HEK293 (cell line): ENCODE results near the gene NEGR1.

Source experiments
- CTCF ChIA-PET: fragments of 350-600 bp; formaldehyde crosslinking; extraction: SDS; loops from one replicate; lab custom pipeline; 2021; ENCODE audit warnings: antibody characterized with exemption; lab: Yijun Ruan, JAX
- POLR2A ChIA-PET: fragments of 300-600 bp; formaldehyde crosslinking; extraction: SDS; loops from one replicate; lab custom pipeline; 2020; ENCODE audit warnings: antibody characterized with exemption, inconsistent platforms; lab: Yijun Ruan, JAX
- H3K27ac ChIP-seq: fragments of 200-500 bp; sonication (Bioruptor generic); 2 replicates; pipeline ENCODE4 v1.5.1; 2014; ENCODE audit warnings: low read depth, low read length, control low read depth, inconsistent platforms; ENCODE audit errors: extremely low read depth
- H3K36me3 ChIP-seq, 2 experiments: fragments of 200-500 bp in 1 of 2; sonication (Bioruptor generic) in 1 of 2; 1 replicate in 1 of 2; 2 replicates in 1 of 2; pipeline ENCODE4 v1.5.1; 2014 to 2017; ENCODE audit warnings: inconsistent platforms in 2 of 2, low read length in 2 of 2; ENCODE audit not compliant: control insufficient read depth in 2 of 2, insufficient read depth in 1 of 2
- H3K4me1 ChIP-seq: fragments of 200-500 bp; sonication (Bioruptor generic); 2 replicates; pipeline ENCODE4 v1.5.1; 2014; ENCODE audit warnings: mild to moderate bottlenecking, low read length, inconsistent platforms; ENCODE audit not compliant: control insufficient read depth, insufficient read depth
- H3K4me3 ChIP-seq: 2 replicates; pipeline ENCODE4 v1.5.1; 2011; ENCODE audit warnings: low read depth, mild to moderate bottlenecking, control low read depth, low read length, moderate library complexity
- H3K9me3 ChIP-seq: fragments of 200-500 bp; sonication (Bioruptor generic); 2 replicates; pipeline ENCODE4 v1.5.1; 2014; ENCODE audit warnings: low read depth, low read length, inconsistent platforms; ENCODE audit not compliant: control insufficient read depth, insufficient read depth
- BCL11A ChIP-seq: fragments of 450-650 bp; formaldehyde crosslinking; IDR thresholded peaks from 2 replicates; pipeline ENCODE4 v1.5.1; 2016; ENCODE audit warnings: low read depth, missing biosample characterization, missing genetic modification characterization
- GFI1B ChIP-seq: fragments of 450-650 bp; formaldehyde crosslinking; IDR thresholded peaks from 2 replicates; pipeline ENCODE4 v1.5.1; 2016; ENCODE audit warnings: missing biosample characterization, missing genetic modification characterization
- HOXC10 ChIP-seq: sonication (generic); formaldehyde crosslinking; IDR thresholded peaks from 2 replicates; pipeline ENCODE4 v1.8.1; 2023; ENCODE audit warnings: mild to moderate bottlenecking, missing genetic modification reagents
- SP3 ChIP-seq: fragments of 450-650 bp; formaldehyde crosslinking; IDR thresholded peaks from 2 replicates; pipeline ENCODE4 v1.5.1; 2016; ENCODE audit warnings: missing biosample characterization, missing genetic modification characterization
- TCF7L2 ChIP-seq: IDR thresholded peaks from 2 replicates; pipeline ENCODE4 v1.6.1; 2011; ENCODE audit warnings: low read depth, mild to moderate bottlenecking, inconsistent platforms, low read length, moderate library complexity, borderline replicate concordance
- WT1 ChIP-seq: fragments of 450-650 bp; formaldehyde crosslinking; IDR thresholded peaks from 2 replicates; pipeline ENCODE4 v1.5.1; 2016; ENCODE audit warnings: missing biosample characterization, missing genetic modification characterization
- ZBTB21 ChIP-seq: fragments of 450-650 bp; formaldehyde crosslinking; IDR thresholded peaks from 2 replicates; pipeline ENCODE4 v1.5.1; 2017; ENCODE audit warnings: missing biosample characterization, missing genetic modification characterization
- ZNF10 ChIP-seq: fragments of 450-650 bp; formaldehyde crosslinking; IDR thresholded peaks from 2 replicates; pipeline ENCODE4 v1.5.1; 2017; ENCODE audit warnings: missing biosample characterization, missing genetic modification characterization
- ZNF138 ChIP-seq: fragments of 450-650 bp; formaldehyde crosslinking; IDR thresholded peaks from 2 replicates; pipeline ENCODE4 v1.5.1; 2016; ENCODE audit warnings: missing biosample characterization, missing genetic modification characterization, borderline replicate concordance
- ZNF174 ChIP-seq: fragments of 450-650 bp; formaldehyde crosslinking; IDR thresholded peaks from 2 replicates; pipeline ENCODE4 v1.5.0; 2017; ENCODE audit warnings: missing biosample characterization, mild to moderate bottlenecking, missing genetic modification characterization
- ZNF19 ChIP-seq: fragments of 450-650 bp; formaldehyde crosslinking; IDR thresholded peaks from 2 replicates; pipeline ENCODE4; 2016; ENCODE audit warnings: missing biosample characterization, missing genetic modification characterization, low read depth
- ZNF292 ChIP-seq: fragments of 450-650 bp; formaldehyde crosslinking; IDR thresholded peaks from 2 replicates; pipeline ENCODE4 v1.5.1; 2016; ENCODE audit warnings: low read depth, missing biosample characterization, missing genetic modification characterization, borderline replicate concordance
- ZNF335 ChIP-seq: fragments of 450-650 bp; formaldehyde crosslinking; conservative IDR thresholded peaks from 2 replicates; pipeline ENCODE4 v1.5.1; 2016; ENCODE audit warnings: missing biosample characterization, missing genetic modification characterization
- ZNF366 ChIP-seq: fragments of 450-650 bp; formaldehyde crosslinking; conservative IDR thresholded peaks from 2 replicates; pipeline ENCODE4 v1.5.1; 2016; ENCODE audit warnings: missing biosample characterization, missing genetic modification characterization
- ZNF391 ChIP-seq: fragments of 450-650 bp; formaldehyde crosslinking; IDR thresholded peaks from 2 replicates; pipeline ENCODE4 v1.5.1; 2016; ENCODE audit warnings: low read depth, missing biosample characterization, missing genetic modification characterization, borderline replicate concordance
- ZNF558 ChIP-seq: fragments of 450-650 bp; formaldehyde crosslinking; IDR thresholded peaks from 2 replicates; pipeline ENCODE4 v1.5.1; 2016; ENCODE audit warnings: missing biosample characterization, missing genetic modification characterization
- ZNF621 ChIP-seq: fragments of 450-650 bp; formaldehyde crosslinking; IDR thresholded peaks from 2 replicates; pipeline ENCODE4 v1.5.1; 2017; ENCODE audit warnings: missing biosample characterization, missing genetic modification characterization
- ZNF626 ChIP-seq: fragments of 450-650 bp; sonication (Bioruptor Pico); formaldehyde crosslinking; IDR thresholded peaks from 2 replicates; pipeline ENCODE4 v1.5.1; 2018; ENCODE audit warnings: missing biosample characterization, missing genetic modification characterization, inconsistent platforms
- ZNF645 ChIP-seq: fragments of 450-650 bp; formaldehyde crosslinking; IDR thresholded peaks from 2 replicates; pipeline ENCODE4; 2016; ENCODE audit warnings: missing biosample characterization, missing genetic modification characterization
- ZNF660 ChIP-seq: fragments of 450-650 bp; IDR thresholded peaks from 2 replicates; pipeline ENCODE4 v1.5.1; 2018; ENCODE audit warnings: missing biosample characterization, mild to moderate bottlenecking, missing genetic modification characterization
- ZNF677 ChIP-seq: fragments of 450-650 bp; IDR thresholded peaks from 2 replicates; pipeline ENCODE4 v1.5.0; 2018; ENCODE audit warnings: missing biosample characterization, mild to moderate bottlenecking, missing genetic modification characterization, moderate library complexity
- ZNF785 ChIP-seq: fragments of 450-650 bp; formaldehyde crosslinking; IDR thresholded peaks from 2 replicates; pipeline ENCODE4 v1.5.1; 2016; ENCODE audit warnings: missing biosample characterization, missing genetic modification characterization
- ZSCAN30 ChIP-seq: fragments of 450-650 bp; IDR thresholded peaks from 2 replicates; pipeline ENCODE4 v1.5.1; 2018; ENCODE audit warnings: missing biosample characterization, mild to moderate bottlenecking, missing genetic modification characterization, moderate library complexity
- ZXDB ChIP-seq: fragments of 450-650 bp; formaldehyde crosslinking; IDR thresholded peaks from 2 replicates; pipeline ENCODE4 v1.5.1; 2016; ENCODE audit warnings: missing biosample characterization, missing genetic modification characterization
- TF ChIP-seq, protein P1 (sequence below): fragments of 450-650 bp; formaldehyde crosslinking; IDR thresholded peaks from 2 replicates; pipeline ENCODE4 v1.5.1; 2016; ENCODE audit warnings: missing biosample characterization, missing genetic modification characterization

Gene NEGR1

GRCh38 chr1:71979882-71980281 lies 302.5 kb downstream of the NEGR1 start (continued):
- no peak for TF ChIP-seq ZNF391
- TF ChIP-seq ZNF138 = no peak

- Histone ChIP-seq H3K4me3 (no peak overlapping the region), H3K4me1 (no peaks in the 10 kb centered on the region), H3K27ac (no peak overlapping the region), H3K36me3 (no peaks in the 10 kb centered on the region), H3K9me3 (no peaks in the 10 kb centered on the region)
- TF ChIP-seq HOXC10 (no peak), ZSCAN30 (tag by site-specific recombination) (no peak), ZNF366 (tag by site-specific recombination) (no peak), ZNF621 (no peak), ZNF677 (tag by site-specific recombination) (no peak), ZNF335 (tag by site-specific recombination) (no peak), TCF7L2 (no peak), ZNF292 (tag by site-specific recombination) (no peak), ZNF660 (tag by site-specific recombination) (no peak), BCL11A (no peak), ZXDB (tag by site-specific recombination) (no peak), ZNF626 (no peak), SP3 (tag by site-specific recombination) (no peak)
- POLR2A ChIA-PET = no interaction called here
- CTCF ChIA-PET = no interaction called here
Measured at GRCh38 chr1:71967670-71968069, 314.7 kb downstream of the NEGR1 start.

- ChIA-PET POLR2A (no interaction called here), CTCF (no interaction called here)
- Histone ChIP-seq H3K9me3 (no peaks in the 10 kb centered on the region), H3K4me3 (no peak overlapping the region), H3K4me1 (no peaks in the 10 kb centered on the region), H3K36me3 (no peaks in the 10 kb centered on the region), H3K27ac (no peak overlapping the region)
- TF ChIP-seq ZNF174 (tag by site-specific recombination) (no peak), ZNF645 (no peak), ZNF19 (tag by site-specific recombination) (no peak), ZBTB21 (no peak), ZNF558 (tag by site-specific recombination) (no peak), WT1 (tag by site-specific recombination) (no peak), ZNF10 (tag by site-specific recombination) (no peak), GFI1B (no peak), ZNF785 (tag by site-specific recombination) (no peak)
- TF ChIP-seq, protein P1, sequence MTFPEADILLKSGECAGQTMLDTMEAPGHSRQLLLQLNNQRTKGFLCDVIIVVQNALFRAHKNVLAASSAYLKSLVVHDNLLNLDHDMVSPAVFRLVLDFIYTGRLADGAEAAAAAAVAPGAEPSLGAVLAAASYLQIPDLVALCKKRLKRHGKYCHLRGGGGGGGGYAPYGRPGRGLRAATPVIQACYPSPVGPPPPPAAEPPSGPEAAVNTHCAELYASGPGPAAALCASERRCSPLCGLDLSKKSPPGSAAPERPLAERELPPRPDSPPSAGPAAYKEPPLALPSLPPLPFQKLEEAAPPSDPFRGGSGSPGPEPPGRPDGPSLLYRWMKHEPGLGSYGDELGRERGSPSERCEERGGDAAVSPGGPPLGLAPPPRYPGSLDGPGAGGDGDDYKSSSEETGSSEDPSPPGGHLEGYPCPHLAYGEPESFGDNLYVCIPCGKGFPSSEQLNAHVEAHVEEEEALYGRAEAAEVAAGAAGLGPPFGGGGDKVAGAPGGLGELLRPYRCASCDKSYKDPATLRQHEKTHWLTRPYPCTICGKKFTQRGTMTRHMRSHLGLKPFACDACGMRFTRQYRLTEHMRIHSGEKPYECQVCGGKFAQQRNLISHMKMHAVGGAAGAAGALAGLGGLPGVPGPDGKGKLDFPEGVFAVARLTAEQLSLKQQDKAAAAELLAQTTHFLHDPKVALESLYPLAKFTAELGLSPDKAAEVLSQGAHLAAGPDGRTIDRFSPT (tag by site-specific recombination) = no peak
Measured at GRCh38 chr1:71964188-71964587, 318.2 kb downstream of the NEGR1 start.
